GM06990 (cell line): ENCODE measurements around the gene AGMO.

Experiments used
- DNase-seq: peaks from one replicate; pipeline ENCODE4 v3.0.0-alpha.2; 2011; ENCODE audit not compliant: insufficient read length; ENCODE audit errors: extremely low read depth
- H3K27me3 ChIP-seq: replicated peaks from 2 replicates; pipeline ENCODE4 v1.6.0; 2011; ENCODE audit warnings: low read length; ENCODE audit not compliant: control insufficient read depth, insufficient read depth
- H3K36me3 ChIP-seq: 2 replicates; pipeline ENCODE4 v1.5.1; 2011; ENCODE audit warnings: low read length; ENCODE audit not compliant: control insufficient read depth, insufficient read depth
- H3K4me3 ChIP-seq: replicated peaks from 2 replicates; pipeline ENCODE4 v1.5.1; 2011; ENCODE audit warnings: low read depth, mild to moderate bottlenecking, control low read depth, low read length
- CTCF ChIP-seq: IDR thresholded peaks from 2 replicates; pipeline ENCODE4 v1.5.1; 2011; ENCODE audit warnings: low read length, control low read depth, mild to moderate bottlenecking, inconsistent platforms; ENCODE audit not compliant: insufficient read depth, poor library complexity, severe bottlenecking

Gene AGMO

GRCh38 chr7:15327001-15327400 lies 234.8 kb downstream of the AGMO start:
- Histone ChIP-seq H3K27me3 (no peaks in the 10 kb centered on the region), H3K4me3 (no peak overlapping the region), H3K36me3 (no peaks in the 10 kb centered on the region)
- DNase-seq, result no peak
- no peak for TF ChIP-seq CTCF

- Histone ChIP-seq H3K27me3 (no peaks in the 10 kb centered on the region), H3K36me3 (no peaks in the 10 kb centered on the region), H3K4me3 (no peak overlapping the region)
- no peak for DNase-seq
- TF ChIP-seq CTCF, result peak; percentile 39
Measured at GRCh38 chr7:15326044-15326644, 235.7 kb downstream of the AGMO start.

- H3K27me3 ChIP-seq, result no peaks in the 10 kb centered on the region
- no peak for DNase-seq
- no peak for TF ChIP-seq CTCF
- H3K36me3 ChIP-seq, result no peaks in the 10 kb centered on the region
- no peak overlapping the region for H3K4me3 ChIP-seq
Measured at GRCh38 chr7:15323550-15323949, 238.3 kb downstream of the AGMO start.

GRCh38 chr7:15317215-15317614 lies 244.6 kb downstream of the AGMO start:
- DNase-seq, result no peak
- TF ChIP-seq CTCF, result no peak
- Histone ChIP-seq H3K4me3 (no peak overlapping the region), H3K27me3 (no peaks in the 10 kb centered on the region), H3K36me3 (no peaks in the 10 kb centered on the region)

GRCh38 chr7:15315678-15316077 lies 246.1 kb downstream of the AGMO start:
- DNase-seq, result no peak
- Histone ChIP-seq H3K36me3 (no peaks in the 10 kb centered on the region), H3K27me3 (no peaks in the 10 kb centered on the region), H3K4me3 (no peak overlapping the region)
- TF ChIP-seq CTCF, result no peak

- TF ChIP-seq CTCF, result no peak
- H3K36me3 ChIP-seq, result no peaks in the 10 kb centered on the region
- no peak for DNase-seq
- no peak overlapping the region for H3K4me3 ChIP-seq
- no peaks in the 10 kb centered on the region for H3K27me3 ChIP-seq
Measured at GRCh38 chr7:15314922-15315321, 246.9 kb downstream of the AGMO start.
